ENCODE results near the gene VAPB. TPM values are rescaled to one million over a fixed set of nuclear protein-coding genes. Genes with fewer than 3 reads are reported as not detected.

Gene VAPB
- total and polyA plus RNA-seq, 2 of the 4 experiments (the other 2 are of a cell fraction) = 9.1 to 26.0 TPM

- Histone ChIP-seq H3K4ac (ENCODE audit: low read depth, low read length) (no peak overlapping the region), H3K9me1 (ENCODE audit: insufficient read depth, low read length) (no peaks in the 10 kb centered on the region), H3K14ac (replicated peaks; ENCODE audit: low read depth, low read length) (no peak overlapping the region), H3K36me3 (ENCODE audit: control insufficient read depth, insufficient read depth, low read length) (no peaks in the 10 kb centered on the region), H4K91ac (ENCODE audit: insufficient read depth, low read depth, low read length) (no peak overlapping the region), H2BK5ac (ENCODE audit: low read depth, low read length, poor library complexity, severe bottlenecking) (no peak overlapping the region), H3K9ac (ENCODE audit: low read depth, low read length) (no peak overlapping the region), H2BK20ac (ENCODE audit: low read depth, low read length) (no peak overlapping the region), H3K4me2 (ENCODE audit: low read depth, low read length) (no peak overlapping the region), H3K18ac (ENCODE audit: low read depth, low read length) (no peak overlapping the region), H3K79me1 (ENCODE audit: low read depth in 1 of 2, low read length in 2 of 2) (no peaks in the 10 kb centered on the region), H3K27me3 (ENCODE audit: control insufficient read depth, insufficient read depth, low read length) (peaks cover 2% of the 10 kb centered on the region; the same call in 1 of the 2 replicates), H2BK120ac (ENCODE audit: low read depth, low read length) (no peak overlapping the region), H3K4me1 (ENCODE audit: control insufficient read depth, insufficient read depth, low read length) (no peaks in the 10 kb centered on the region), H3K4me3 (ENCODE audit: insufficient read depth, low read depth, low read length) (no peak overlapping the region), H3K27ac (ENCODE audit: insufficient read depth, low read length) (no peak overlapping the region), H3K9me3 (ENCODE audit: control insufficient read depth, insufficient read depth, low read length) (peaks cover 12% of the 10 kb centered on the region), H4K20me1 (ENCODE audit: insufficient read depth, low read length) (no peaks in the 10 kb centered on the region), H2AK9ac (replicated peaks; ENCODE audit: low read depth, low read length, poor library complexity) (no peak overlapping the region), H2AFZ (replicated peaks; ENCODE audit: low read length, poor library complexity) (no peak overlapping the region), H4K8ac (ENCODE audit: low read depth in 2 of 2, low read length in 2 of 2) (no peak overlapping the region), H2BK15ac (ENCODE audit: low read depth, low read length) (no peak overlapping the region), H3K23ac (ENCODE audit: low read depth, low read length) (no peak overlapping the region), H3K56ac (ENCODE audit: extremely low read depth, insufficient read depth, low read length) (no peak overlapping the region), H4K5ac (ENCODE audit: low read depth, low read length) (no peak overlapping the region), H2AK5ac (ENCODE audit: low read depth, low read length) (no peak overlapping the region)
- POLR2A ChIA-PET (ENCODE audit: unreplicated experiment) = no interaction called here
- no TSS peak for BruUV-seq (replicated peaks)
- DNase-seq (no peak), ATAC-seq (ENCODE audit: low read depth) (no peak)
- dilution Hi-C loops (cut with HindIII; ENCODE audit: low sequenced_read_pairs, unreplicated experiment) (no loop called here), intact Hi-C loops (cut with micrococcal nuclease) (no loop called here), in situ Hi-C loops (cut with MboI; ENCODE audit: low sequenced_read_pairs) (no loop called here)
- TF ChIP-seq ELK1 (IDR thresholded peaks at IDR 0.05; ENCODE audit: borderline replicate concordance, low read depth, low read length) (no peak), MAZ (IDR thresholded peaks at IDR 0.05; ENCODE audit: borderline replicate concordance, low read depth, low read length) (no peak), FOS (IDR thresholded peaks at IDR 0.05; ENCODE audit: low read depth, low read length) (no peak), SMC3 (IDR thresholded peaks at IDR 0.05; ENCODE audit: low read depth, low read length) (no peak), CEBPB (IDR thresholded peaks at IDR 0.05; ENCODE audit: low read depth, low read length) (no peak), RCOR1 (IDR thresholded peaks at IDR 0.05; ENCODE audit: insufficient replicate concordance, low read length) (no peak), CHD1 (IDR thresholded peaks at IDR 0.05; ENCODE audit: low read depth, low read length) (no peak), MXI1 (IDR thresholded peaks at IDR 0.05; ENCODE audit: borderline replicate concordance, low read depth, low read length) (no peak), POLR2A (IDR thresholded peaks at IDR 0.05; ENCODE audit: low read depth, low read length) (no peak), NFE2L2 (IDR thresholded peaks at IDR 0.05; ENCODE audit: low read depth, low read length) (no peak), RFX5 (IDR thresholded peaks at IDR 0.05; ENCODE audit: low read depth, low read length) (no peak), USF2 (IDR thresholded peaks at IDR 0.05; ENCODE audit: low read depth, low read length) (no peak), MAFK (IDR thresholded peaks at IDR 0.05; ENCODE audit: low read depth, low read length) (no peak), BHLHE40 (IDR thresholded peaks at IDR 0.05; ENCODE audit: low read depth, low read length) (no peak), CTCF (conservative IDR thresholded peaks at IDR 0.05; ENCODE audit: low read depth, low read length) (no peak), RAD21 (IDR thresholded peaks at IDR 0.05; ENCODE audit: low read length) (no peak)
- CTCF ChIA-PET = no interaction called here
- no CpG with 5 or more reads among the region's 4 CpGs for WGBS, 2 experiments (ENCODE audit: extremely low coverage in 2 of 2, insufficient read length in 1 of 2)
Observed at GRCh38 chr20:58382096-58382495, 6.9 kb upstream of the VAPB start.

Data from IMR-90 (cell line).